Peyer's patch (tissue), 4 donors: ENCODE data around the gene COPRS.

Experiments used
- CTCF ChIP-seq, 6 experiments: fragments of 450-650 bp in 4 of 6; fragments of 200-600 bp in 2 of 6; sonication (generic) in 1 of 6; IDR thresholded peaks; one replicate each; pipeline ENCODE4 v1.5.1; 2017 to 2019; ENCODE audit warnings: antibody characterized with exemption in 6 of 6, mild to moderate bottlenecking in 3 of 6, moderate library complexity in 1 of 6
- POLR2A ChIP-seq, 2 donors: fragments of 450-650 bp; IDR thresholded peaks; one replicate each; pipeline ENCODE4 v1.5.1; 2017; ENCODE audit warnings: antibody characterized with exemption in 2 of 2, mild to moderate bottlenecking in 2 of 2, moderate library complexity in 2 of 2

- TF ChIP-seq CTCF (IDR thresholded peaks at IDR 0.05), result no peak
- no peak for TF ChIP-seq POLR2A (IDR thresholded peaks at IDR 0.05)
These were observed 20.3 kb downstream of the COPRS start for GRCh38 chr17:31838636-31839225.
